Natural killer cell (primary cell): ENCODE measurements around the gene TBX15. TPM values are rescaled to one million over a fixed set of nuclear protein-coding genes. Genes with fewer than 3 reads are reported as not detected.

Experiments
- ATAC-seq, 3 donors: fragments of 150-1000 bp in 2 of 3; fragments of 200-7000 bp in 1 of 3; cut with Tn5 transposase; 1 replicate in 1 of 3; 2 replicates in 2 of 3; pipeline ENCODE4 v1.10.0; 2021; ENCODE audit warnings: mild to moderate bottlenecking in 2 of 3, moderate library complexity in 2 of 3
- DNase-seq, 2 donors: peaks; one replicate each; pipeline versions ENCODE4 v3.0.0 to v3.0.0-alpha.2; 2013 to 2021; ENCODE audit warnings: mixed read lengths in 1 of 2
- H3K27ac ChIP-seq: one replicate; pipeline ENCODE4 v1.5.1; 2013; ENCODE audit warnings: mild to moderate bottlenecking, low read length
- H3K27me3 ChIP-seq: one replicate; pipeline ENCODE4 v1.6.1; 2013; ENCODE audit warnings: low read length; ENCODE audit not compliant: control insufficient read depth, insufficient read depth
- H3K36me3 ChIP-seq: one replicate; pipeline ENCODE4 v1.6.1; 2013; ENCODE audit warnings: low read length; ENCODE audit not compliant: control insufficient read depth, insufficient read depth
- H3K4me1 ChIP-seq: one replicate; pipeline ENCODE4 v1.6.1; 2013; ENCODE audit warnings: low read length; ENCODE audit not compliant: control insufficient read depth, insufficient read depth
- H3K4me3 ChIP-seq: one replicate; pipeline ENCODE4 v1.5.1; 2013; ENCODE audit warnings: low read length
- H3K9me3 ChIP-seq: one replicate; pipeline ENCODE4 v1.6.1; 2013; ENCODE audit warnings: low read length; ENCODE audit not compliant: control insufficient read depth, insufficient read depth
- H3K27ac Mint-ChIP-seq, 2 donors: one replicate each; pipeline ENCODE4 v1.8.0; 2022; ENCODE audit warnings: mild to moderate bottlenecking in 2 of 2, mixed read lengths in 2 of 2, moderate library complexity in 1 of 2
- H3K27me3 Mint-ChIP-seq, 2 donors: one replicate each; pipeline ENCODE4 v1.8.0; 2022; ENCODE audit warnings: low read depth in 2 of 2, mixed read lengths in 2 of 2
- H3K36me3 Mint-ChIP-seq: one replicate; pipeline ENCODE4 v1.8.0; 2022; ENCODE audit warnings: mixed read lengths
- H3K4me1 Mint-ChIP-seq, 2 donors: one replicate each; pipeline ENCODE4 v1.8.0; 2022; ENCODE audit warnings: mixed read lengths in 2 of 2
- H3K4me3 Mint-ChIP-seq: one replicate; pipeline ENCODE4 v1.8.0; 2022; ENCODE audit warnings: mild to moderate bottlenecking, moderate library complexity, mixed read lengths
- H3K9me3 Mint-ChIP-seq, 2 donors: one replicate each; pipeline ENCODE4 v1.8.0; 2022; ENCODE audit warnings: mixed read lengths in 2 of 2
- CTCF ChIP-seq: fragments of 200-600 bp; IDR thresholded peaks from one replicate; pipeline ENCODE4 v1.8.0; 2022; ENCODE audit warnings: antibody characterized with exemption
- WGBS: methylation state at CpG from one replicate; pipeline ENCODE4 v1.1.7; 2013; ENCODE audit warnings: missing lambda C conversion rate; ENCODE audit not compliant: insufficient coverage; 5-methylcytosine and 5-hydroxymethylcytosine counted together
- intact Hi-C: fragments of 100-400 bp; cut with micrococcal nuclease; formaldehyde crosslinking; loops from one replicate; pipeline ENCODE4 v1.14.2; 2022
- total RNA-seq, 4 donors: library from RNA; stranded (reverse); fragments of 120-200 nt in 1 of 4; gene quantifications; one replicate each; pipeline versions ENCODE4 v1.2.3 to v1.2.4, GENCODE V29; 2013 to 2022

TBX15 gene
- total RNA-seq, 3 donors from 2014 or later (not counting 1 experiment from before 2014, with no cell fraction given): not detected

DNA sequence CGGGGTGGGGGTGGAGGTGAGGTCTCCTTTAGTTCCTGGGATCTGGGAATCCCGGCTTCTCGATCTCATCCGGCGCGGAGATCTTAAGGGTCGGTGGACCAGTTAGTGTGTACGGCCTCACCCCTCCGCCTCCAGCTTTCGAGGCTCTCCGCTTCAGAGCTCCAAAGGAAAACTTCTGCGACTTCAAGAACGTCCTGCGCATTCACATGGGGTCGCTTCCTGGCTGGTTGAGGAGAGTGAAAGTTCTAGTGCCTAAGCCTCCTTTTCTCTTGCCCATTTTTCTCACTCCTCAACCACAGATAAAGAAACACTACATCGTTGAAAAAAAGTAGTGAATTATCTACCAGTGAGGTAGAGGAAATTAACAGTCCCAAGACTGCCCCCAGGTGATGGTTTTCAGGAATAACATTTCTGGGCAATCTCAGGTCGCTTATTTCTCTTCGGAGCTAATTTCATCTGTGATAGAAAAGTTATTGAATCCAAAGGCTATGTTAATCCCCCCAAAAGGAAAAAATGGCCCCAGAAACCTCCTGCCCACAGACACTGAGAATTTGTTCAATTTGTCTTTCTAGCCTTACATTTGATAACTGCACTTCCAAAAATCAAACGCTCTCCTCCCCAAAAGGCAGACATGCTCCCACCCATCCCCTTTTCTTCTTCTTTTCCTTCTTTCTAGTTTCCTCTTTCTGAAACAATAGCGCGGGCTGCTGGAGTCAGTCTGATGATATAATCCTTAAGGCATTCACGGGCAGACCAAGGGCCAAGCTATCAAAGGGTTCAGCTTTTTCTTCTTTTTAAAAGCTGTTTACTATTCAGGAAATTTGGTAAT, 20.6 kb upstream of the TBX15 start:
- 5% methylated on average over 20 of the region's 22 CpGs for WGBS
- no peak overlapping the region for H3K4me3 ChIP-seq
- H3K9me3 ChIP-seq: peaks cover 8% of the 10 kb centered on the region
- H3K4me3 Mint-ChIP-seq: peak overlapping the region; percentile 82
- H3K27me3 Mint-ChIP-seq: peaks cover 51 to 69% of the 10 kb centered on the region in 2 donors
- intact Hi-C loops: no loop called here
- DNase-seq (peak in 1 of 2 donors; percentile 33), ATAC-seq (peak in 1 of 3 donors; percentile 39)
- H3K4me1 ChIP-seq: peaks cover 14% of the 10 kb centered on the region
- no peak for TF ChIP-seq CTCF
- peaks cover 47% of the 10 kb centered on the region for H3K27me3 ChIP-seq
- H3K27ac Mint-ChIP-seq: no peak overlapping the region
- peaks cover 11 to 13% of the 10 kb centered on the region in 2 donors for H3K4me1 Mint-ChIP-seq
- peaks cover 27% of the 10 kb centered on the region for H3K36me3 Mint-ChIP-seq
- H3K27ac ChIP-seq: no peak overlapping the region
- H3K9me3 Mint-ChIP-seq: peaks cover 3 to 4% of the 10 kb centered on the region in 2 donors
- no peaks in the 10 kb centered on the region for H3K36me3 ChIP-seq

- Histone ChIP-seq H3K4me3 (no peak overlapping the region), H3K36me3 (no peaks in the 10 kb centered on the region), H3K4me1 (peaks cover 14% of the 10 kb centered on the region), H3K27me3 (peaks cover 53% of the 10 kb centered on the region), H3K9me3 (peaks cover 11% of the 10 kb centered on the region), H3K27ac (no peak overlapping the region)
- H3K27me3 Mint-ChIP-seq: peaks cover 55 to 73% of the 10 kb centered on the region in 2 donors
- peak overlapping the region; percentile 25 for H3K4me3 Mint-ChIP-seq
- H3K4me1 Mint-ChIP-seq: peaks cover 11 to 13% of the 10 kb centered on the region in 2 donors
- no peak overlapping the region for H3K27ac Mint-ChIP-seq
- peaks cover 3% of the 10 kb centered on the region in 2 donors for H3K9me3 Mint-ChIP-seq
- no peak for TF ChIP-seq CTCF
- peaks cover 19% of the 10 kb centered on the region for H3K36me3 Mint-ChIP-seq
- intact Hi-C loops: no loop called here
- DNase-seq (no peak), ATAC-seq (peak in 1 of 3 donors; percentile 5)
- WGBS: 5% methylated on average over 61 of the region's 61 CpGs
These were observed 19.7 kb upstream of the TBX15 start for GRCh38 chr1:119007670-119008482.

- intact Hi-C loops: no loop called here
- H3K27me3 ChIP-seq: peaks cover 55% of the 10 kb centered on the region
- Mint-ChIP-seq H3K9me3 (peaks cover 0 to under 1% of the 10 kb centered on the region in 2 donors), H3K27ac (no peak overlapping the region), H3K36me3 (peaks cover 13% of the 10 kb centered on the region), H3K4me3 (no peak overlapping the region), H3K27me3 (peaks cover 55 to 73% of the 10 kb centered on the region in 2 donors), H3K4me1 (peaks cover 11 to 16% of the 10 kb centered on the region in 2 donors)
- 10% methylated on average over 22 of the region's 22 CpGs for WGBS
- ATAC-seq (no peak), DNase-seq (no peak)
- H3K36me3 ChIP-seq: no peaks in the 10 kb centered on the region
- no peak overlapping the region for H3K27ac ChIP-seq
- H3K4me3 ChIP-seq: no peak overlapping the region
- peaks cover 15% of the 10 kb centered on the region for H3K4me1 ChIP-seq
- TF ChIP-seq CTCF: no peak
- peaks cover 11% of the 10 kb centered on the region for H3K9me3 ChIP-seq
These were observed 19.2 kb upstream of the TBX15 start for GRCh38 chr1:119007339-119007669.
